ENCODE data around the gene KIF4B.
"Not testable (repeated sequence)": the region's sequence is repeated elsewhere in the genome, so short reads cannot be mapped to it uniquely, and the experiment has no call there.

The KIF4B gene

DNA sequence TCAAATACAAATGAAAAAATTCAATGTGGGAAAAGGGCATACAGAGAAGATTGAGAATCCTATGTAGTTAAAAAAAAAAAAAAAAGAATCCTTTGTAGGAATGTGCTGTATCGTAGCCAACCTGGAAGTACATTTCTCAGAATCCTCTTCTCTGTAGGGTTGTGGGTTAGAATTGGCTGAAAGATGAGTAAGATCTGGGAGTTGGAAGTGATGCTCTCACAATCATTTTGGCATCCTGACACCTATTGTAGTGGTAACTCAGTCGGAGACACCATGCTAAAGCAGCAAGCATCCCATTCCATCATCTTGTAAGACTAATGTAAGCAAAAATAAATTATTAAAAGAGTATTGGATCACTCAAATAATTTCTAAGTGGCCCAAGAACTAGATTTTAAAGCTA is 42.1 kb upstream of the KIF4B start:
- H3K4me3 ChIP-seq (ENCODE audit: low read length), result no peak overlapping the region
- DNase-seq (ENCODE audit: low read depth), result peak; percentile 80
- TF ChIP-seq, protein P1, sequence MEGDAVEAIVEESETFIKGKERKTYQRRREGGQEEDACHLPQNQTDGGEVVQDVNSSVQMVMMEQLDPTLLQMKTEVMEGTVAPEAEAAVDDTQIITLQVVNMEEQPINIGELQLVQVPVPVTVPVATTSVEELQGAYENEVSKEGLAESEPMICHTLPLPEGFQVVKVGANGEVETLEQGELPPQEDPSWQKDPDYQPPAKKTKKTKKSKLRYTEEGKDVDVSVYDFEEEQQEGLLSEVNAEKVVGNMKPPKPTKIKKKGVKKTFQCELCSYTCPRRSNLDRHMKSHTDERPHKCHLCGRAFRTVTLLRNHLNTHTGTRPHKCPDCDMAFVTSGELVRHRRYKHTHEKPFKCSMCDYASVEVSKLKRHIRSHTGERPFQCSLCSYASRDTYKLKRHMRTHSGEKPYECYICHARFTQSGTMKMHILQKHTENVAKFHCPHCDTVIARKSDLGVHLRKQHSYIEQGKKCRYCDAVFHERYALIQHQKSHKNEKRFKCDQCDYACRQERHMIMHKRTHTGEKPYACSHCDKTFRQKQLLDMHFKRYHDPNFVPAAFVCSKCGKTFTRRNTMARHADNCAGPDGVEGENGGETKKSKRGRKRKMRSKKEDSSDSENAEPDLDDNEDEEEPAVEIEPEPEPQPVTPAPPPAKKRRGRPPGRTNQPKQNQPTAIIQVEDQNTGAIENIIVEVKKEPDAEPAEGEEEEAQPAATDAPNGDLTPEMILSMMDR (conservative IDR thresholded peaks at IDR 0.05; ENCODE audit: low read length), result no peak

DNA sequence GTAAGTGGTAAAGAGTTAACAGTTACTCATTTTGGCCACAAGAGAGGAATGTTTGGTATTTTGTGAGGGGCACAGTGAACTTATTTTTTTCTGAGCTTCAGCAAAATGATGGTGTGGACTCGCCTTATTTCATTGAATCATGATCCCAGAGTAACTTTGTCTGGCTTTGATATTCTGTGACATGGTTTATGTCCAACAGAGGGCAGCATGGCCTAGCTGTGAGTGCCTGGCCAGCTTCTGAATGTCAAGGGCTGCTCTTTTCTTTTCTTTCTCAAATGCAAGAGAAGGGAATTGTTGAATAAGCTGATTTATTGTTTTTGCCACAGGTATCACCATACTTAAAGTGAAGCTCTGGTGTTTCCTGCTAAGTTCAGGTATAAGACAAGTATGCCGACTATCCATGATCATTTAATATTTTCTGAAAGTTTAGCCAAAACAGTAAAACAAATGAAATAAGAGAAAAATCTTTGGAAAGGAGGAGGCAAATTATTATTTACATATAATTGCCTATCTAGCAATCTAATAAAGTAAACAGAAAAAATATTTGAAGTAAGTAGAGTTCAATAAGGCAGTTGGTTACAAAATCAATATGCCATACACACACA is 41.0 kb upstream of the KIF4B start:
- H3K4me3 ChIP-seq (ENCODE audit: low read length), result no peak overlapping the region
- peak; percentile 40 for DNase-seq (ENCODE audit: low read depth)
- TF ChIP-seq, protein P1 (conservative IDR thresholded peaks at IDR 0.05; ENCODE audit: low read length), result peak; percentile 70

DNA sequence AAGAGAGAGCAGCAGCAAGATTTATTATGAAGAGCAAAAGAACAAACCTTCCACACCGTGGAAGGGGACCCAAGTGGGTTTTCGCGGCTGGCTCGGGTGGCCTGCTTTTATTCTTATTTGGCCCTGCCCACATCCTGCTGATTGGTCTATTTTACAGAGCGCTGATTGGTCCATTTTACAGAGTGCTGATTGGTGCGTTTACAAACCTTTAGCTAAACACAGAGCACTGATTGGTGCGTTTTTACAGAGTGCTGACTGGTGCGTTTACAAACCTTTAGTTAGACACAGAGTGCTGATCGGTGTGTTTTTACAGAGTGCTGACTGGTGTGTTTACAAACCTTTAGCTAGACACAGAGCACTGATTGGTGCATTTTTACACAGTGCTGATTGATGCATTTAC is 37.5 kb upstream of the KIF4B start:
- not testable (repeated sequence) for DNase-seq (ENCODE audit: low read depth); H3K4me3 ChIP-seq (ENCODE audit: low read length)

DNA sequence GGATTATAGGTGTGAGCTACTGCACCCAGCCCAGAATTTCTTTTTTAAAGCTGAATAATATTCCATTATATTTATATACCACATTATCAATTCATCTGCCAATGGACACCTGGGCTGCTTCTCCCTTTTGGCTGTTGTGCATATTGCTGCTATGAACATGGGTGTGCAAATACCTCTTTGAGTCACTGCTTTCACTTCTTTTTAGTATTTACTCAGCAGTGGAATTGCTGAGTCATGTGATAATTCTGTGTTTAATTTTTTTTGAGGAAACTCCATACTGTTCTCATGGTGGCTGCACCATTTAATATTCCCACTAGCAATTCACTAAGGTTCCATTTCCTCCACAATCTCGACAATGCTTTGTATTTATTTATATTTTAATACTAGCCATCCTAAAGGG is 36.1 kb upstream of the KIF4B start:
- TF ChIP-seq, protein P1 (conservative IDR thresholded peaks at IDR 0.05; ENCODE audit: low read length), result no peak
- no peak for DNase-seq (ENCODE audit: low read depth)
- no peak overlapping the region for H3K4me3 ChIP-seq (ENCODE audit: low read length)

DNA sequence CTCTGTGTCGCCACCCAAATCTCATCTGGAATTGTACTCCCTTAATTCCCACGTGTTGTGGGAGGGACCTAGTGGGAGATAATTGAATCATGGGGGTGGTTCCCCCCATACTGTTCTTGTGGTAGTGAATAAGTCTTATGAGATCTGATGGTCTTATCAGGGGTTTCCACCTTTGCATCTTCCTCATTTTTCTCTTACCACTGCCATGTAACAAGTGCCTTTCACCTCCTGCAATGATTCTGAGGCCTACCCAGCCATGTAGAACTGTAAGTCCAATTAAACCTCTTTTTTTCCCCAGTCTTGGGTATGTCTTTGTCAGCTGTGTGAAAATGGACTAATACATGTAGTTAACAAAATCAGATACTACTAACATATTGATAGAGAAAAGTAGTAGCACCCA is 35.3 kb upstream of the KIF4B start:
- H3K4me3 ChIP-seq (ENCODE audit: low read length); DNase-seq (ENCODE audit: low read depth): not testable (repeated sequence)

DNA sequence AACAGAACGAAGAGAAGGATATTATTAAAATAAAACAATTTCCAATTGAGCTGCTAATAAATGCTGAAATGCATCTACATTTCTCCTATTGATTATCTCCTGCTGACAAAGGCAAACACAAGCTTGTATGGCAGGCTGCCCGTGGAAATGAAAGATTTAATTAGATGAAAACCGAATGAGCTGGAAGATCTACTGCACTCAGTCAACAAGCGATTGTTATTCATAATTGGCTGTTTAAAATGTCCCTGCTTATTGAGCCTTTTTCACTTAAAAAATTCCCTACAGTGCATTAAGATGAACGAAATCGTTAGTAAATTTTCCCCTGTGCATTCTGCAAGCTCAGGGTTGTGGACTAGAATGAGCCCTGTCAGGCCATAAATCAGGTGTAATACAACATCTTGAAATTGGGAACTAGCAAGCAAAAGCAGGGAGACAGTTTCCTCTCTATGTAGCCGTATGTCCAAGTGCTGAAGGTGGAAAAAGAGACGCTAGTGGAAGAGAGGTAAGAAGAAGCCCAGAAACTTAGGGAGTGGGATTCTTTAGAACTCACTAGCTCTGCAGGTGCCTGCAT is 28.5 kb upstream of the KIF4B start:
- H3K4me3 ChIP-seq (ENCODE audit: low read length), result no peak overlapping the region
- no peak for DNase-seq (ENCODE audit: low read depth)
- TF ChIP-seq, protein P1 (conservative IDR thresholded peaks at IDR 0.05; ENCODE audit: low read length), result no peak

DNA sequence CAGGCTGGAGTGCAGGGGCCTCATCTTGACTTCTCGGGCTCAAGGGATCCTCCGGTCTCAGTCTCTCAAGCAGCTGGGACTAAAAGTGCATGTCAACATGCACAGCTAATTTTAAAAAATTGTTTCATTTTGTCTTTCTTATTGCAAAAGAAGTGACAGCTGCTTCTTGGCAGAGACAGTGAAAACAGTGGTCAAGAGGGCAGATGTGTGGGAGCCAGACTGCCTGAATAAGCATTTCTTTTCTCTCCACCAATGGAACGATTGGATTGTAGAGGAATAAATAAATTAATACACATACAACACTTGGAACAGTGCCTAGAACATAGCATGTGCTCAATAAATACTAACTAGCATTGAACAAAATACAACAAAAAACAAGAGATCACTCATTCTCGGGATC is 27.4 kb upstream of the KIF4B start:
- TF ChIP-seq, protein P1 (conservative IDR thresholded peaks at IDR 0.05; ENCODE audit: low read length), result no peak
- peak; percentile 23 for DNase-seq (ENCODE audit: low read depth)
- no peak overlapping the region for H3K4me3 ChIP-seq (ENCODE audit: low read length)

DNA sequence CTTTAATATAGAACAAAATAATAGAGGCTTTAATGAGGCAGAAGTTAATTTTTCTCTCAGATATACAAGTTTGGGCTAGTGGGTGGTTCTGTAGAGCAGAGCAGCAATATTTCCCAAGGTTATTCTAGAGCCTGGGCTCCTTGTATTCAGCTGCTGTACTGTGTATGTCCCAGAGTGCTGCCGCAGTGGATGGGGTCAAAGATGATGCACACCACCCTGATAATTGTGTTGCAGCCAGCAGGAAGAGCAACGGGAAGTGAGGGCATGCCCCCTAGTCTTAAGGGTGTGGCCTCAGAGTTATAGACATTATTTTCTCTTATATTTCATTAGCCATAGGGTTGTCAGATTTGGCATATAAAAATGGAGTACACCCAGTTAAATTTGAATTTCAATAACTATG is 23.9 kb upstream of the KIF4B start:
- no peak overlapping the region for H3K4me3 ChIP-seq (ENCODE audit: low read length)
- no peak for DNase-seq (ENCODE audit: low read depth)
- TF ChIP-seq, protein P1 (conservative IDR thresholded peaks at IDR 0.05; ENCODE audit: low read length), result no peak

All from AG10803 (cell line).